GM18873 (cell line): Measurements from ENCODE around the gene NAV1.
"Not testable (repeated sequence)": the region's sequence is repeated elsewhere in the genome, so short reads cannot be mapped to it uniquely, and the experiment has no call there.

Experiments
- ATAC-seq: cut with Tn5 transposase; IDR thresholded peaks from one replicate; pipeline ENCODE4 v1.9.1; 2021; ENCODE audit warnings: mild to moderate bottlenecking, moderate library complexity, moderate number of reproducible peaks; ENCODE audit not compliant: unreplicated experiment, low FRiP score

NAV1 gene

GRCh38 chr1:201562257-201562656 is 23.3 kb downstream of the NAV1 start:
- no peak for ATAC-seq

DNA sequence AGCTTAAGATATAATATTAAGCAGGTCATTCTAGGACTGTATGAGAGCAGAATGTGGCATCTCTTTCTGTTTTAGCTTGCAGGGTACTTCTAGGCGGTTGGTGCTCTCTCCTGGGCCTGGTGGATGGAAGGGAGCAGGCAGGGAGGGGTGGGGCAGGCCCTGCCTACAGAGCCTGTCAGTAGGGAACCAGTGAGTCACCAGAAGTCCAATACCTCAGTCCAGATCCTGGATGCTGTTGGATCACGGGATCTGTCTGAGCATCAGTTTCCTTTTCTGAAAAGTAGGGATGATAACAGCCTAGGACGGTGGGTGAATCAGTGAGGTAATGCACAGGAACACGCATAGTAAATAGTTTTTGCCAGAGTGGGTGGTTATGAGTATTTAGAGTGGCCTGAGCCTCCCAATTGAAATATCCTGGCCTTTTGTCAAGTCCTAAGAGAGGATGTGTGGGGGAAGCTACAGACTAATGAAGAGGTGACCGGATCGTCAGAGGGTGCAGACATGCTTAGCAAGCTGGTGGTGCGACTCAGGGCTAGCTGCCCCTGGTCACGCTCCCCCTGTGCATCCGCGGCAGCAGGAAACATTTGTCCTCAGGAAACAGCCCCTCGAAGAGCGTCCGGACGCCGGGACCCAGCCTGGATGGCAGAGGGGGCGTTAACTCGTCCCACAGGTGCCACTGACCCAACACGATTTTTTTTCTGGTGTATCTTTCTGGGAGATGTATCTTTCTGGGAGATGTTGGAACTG is 23.9 kb downstream of the NAV1 start:
- ATAC-seq, result no peak

- no peak for ATAC-seq
Observed at GRCh38 chr1:201563406-201563780, 24.5 kb downstream of the NAV1 start.

DNA sequence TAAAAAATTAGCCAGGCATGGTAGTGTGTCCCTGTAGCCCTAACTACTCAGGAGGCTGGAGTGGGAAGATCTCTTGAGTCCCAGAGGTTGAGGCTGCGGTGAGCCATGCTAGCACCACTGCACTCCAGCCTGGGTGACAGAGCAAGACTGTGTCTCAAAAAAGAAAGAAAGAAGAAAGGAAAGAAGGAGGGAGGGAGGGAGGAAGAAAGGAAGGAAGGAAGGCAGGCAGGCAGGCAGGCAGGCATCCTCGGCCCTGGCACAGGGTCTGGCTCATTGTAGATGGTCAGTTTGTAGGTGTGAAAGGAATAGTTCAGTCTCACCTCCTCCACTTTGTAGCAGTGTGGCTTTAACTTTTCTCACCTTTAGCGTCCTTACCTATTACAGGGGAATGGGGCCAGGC is 25.0 kb downstream of the NAV1 start:
- ATAC-seq, result no peak

GRCh38 chr1:201565024-201565730 is 26.2 kb downstream of the NAV1 start:
- ATAC-seq, result no peak

GRCh38 chr1:201565771-201566528 is 27.0 kb downstream of the NAV1 start:
- no peak for ATAC-seq

DNA sequence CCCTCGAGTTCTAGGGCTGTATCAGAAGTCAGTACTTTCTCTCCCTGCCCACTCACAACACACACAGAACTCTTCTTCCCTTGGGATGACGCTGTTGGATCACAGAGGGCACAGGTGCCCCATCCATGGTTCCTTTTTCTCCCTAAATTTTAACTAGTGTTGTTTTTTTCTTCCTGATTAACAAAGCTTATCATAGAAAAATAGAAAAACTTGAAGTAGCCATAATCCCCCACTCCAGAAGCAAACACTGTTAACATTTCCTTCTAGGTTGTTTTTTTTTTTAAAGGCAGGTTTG is 27.5 kb downstream of the NAV1 start:
- ATAC-seq, result no peak

- ATAC-seq, result no peak
Observed at GRCh38 chr1:201566933-201567801, 28.2 kb downstream of the NAV1 start.

GRCh38 chr1:201568265-201568664 is 29.3 kb downstream of the NAV1 start:
- ATAC-seq, result no peak

GRCh38 chr1:201568859-201569294 is 29.9 kb downstream of the NAV1 start:
- ATAC-seq, result no peak

- ATAC-seq, result no peak
Observed at GRCh38 chr1:201570181-201570885, 31.4 kb downstream of the NAV1 start.

DNA sequence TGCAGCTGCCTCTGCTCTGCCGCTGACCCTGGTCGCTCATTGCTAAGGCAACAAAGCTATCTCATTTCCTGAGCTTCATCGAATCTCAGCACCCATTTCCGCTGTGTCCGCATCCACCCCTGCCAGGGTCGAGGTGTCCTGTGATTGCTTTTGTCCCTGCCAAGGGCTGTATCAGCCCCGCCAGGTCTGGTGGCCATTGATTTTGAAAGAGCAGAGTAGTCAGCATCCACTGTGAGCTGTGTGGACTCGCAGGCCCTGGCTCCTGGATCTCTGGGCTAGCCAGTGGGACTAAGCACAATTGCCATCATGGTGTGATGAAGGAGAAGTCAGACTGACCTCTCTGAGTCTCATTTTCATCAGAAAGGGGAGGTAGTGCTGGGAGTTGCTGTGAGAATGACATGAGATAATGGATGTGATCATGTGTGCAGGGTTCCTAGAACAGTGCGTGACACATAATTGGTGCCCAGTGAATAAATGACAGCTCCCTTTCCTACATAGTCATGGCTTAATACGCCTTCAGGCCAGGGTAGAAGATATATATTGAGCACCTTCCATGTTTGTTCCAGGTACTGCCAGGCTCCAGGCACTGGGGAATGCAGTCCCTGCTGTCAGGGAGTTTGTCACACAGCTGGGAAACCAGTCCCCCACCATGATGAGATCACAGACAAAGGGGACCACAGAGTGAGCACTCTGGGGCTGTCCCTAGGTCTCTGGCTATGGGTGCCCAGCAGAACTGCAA is 32.1 kb downstream of the NAV1 start:
- no peak for ATAC-seq

DNA sequence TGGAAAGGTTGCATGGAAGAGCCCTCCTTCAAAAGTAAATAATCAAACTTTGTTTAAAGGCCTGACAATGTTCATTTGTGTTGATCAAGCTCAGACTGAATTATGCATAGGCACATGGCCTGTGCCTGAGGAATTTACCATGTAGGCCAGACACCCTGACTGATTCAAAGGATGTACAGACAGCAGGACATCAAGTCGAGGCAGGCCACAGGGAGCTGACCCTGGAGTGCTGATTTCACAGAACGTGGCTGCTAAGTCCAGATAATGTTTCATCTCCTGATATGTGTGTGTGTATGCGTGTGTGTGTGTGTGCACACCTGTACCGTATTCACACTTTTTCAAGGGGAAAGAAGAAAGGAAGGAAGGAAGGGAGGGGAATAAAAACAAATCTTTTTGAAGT is 34.1 kb downstream of the NAV1 start:
- ATAC-seq, result no peak

DNA sequence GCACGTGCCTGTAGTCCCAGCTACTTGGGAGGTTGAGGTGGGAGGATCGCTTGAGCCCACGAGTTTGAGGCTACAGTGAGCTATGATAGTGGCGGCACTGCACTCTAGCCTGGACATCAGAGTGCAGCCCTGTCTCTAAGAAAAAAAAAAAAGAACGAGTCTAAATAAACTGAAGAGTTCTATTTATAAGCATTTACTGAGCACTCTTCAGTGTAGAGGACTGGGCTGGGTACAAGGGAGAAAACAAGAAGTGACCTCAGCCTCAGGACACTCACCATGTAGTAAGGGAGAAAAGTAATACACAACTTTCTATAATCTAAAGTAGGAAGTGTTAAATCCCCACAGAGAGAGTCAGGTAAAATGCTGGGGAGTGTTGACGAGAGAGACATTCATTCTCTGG is 35.0 kb downstream of the NAV1 start:
- no peak for ATAC-seq

DNA sequence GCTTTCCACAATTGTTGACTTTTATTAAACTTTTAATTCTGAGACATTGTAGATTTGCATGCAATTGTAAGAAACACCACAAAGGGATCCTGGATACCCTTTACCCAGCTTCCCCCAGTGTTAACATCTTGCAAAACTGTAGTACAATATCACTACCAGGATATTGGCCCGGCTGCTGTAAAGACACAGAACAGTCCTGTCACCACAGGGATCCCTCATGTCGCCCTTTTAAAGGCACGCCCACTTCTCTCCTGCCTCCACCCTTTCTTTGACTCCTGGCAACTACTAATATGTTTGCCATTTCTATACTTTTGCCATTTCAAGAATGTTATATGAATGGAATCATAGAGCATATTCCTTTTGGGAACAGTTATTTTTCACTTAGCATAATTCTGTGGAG is 37.0 kb downstream of the NAV1 start:
- ATAC-seq, result no peak

GRCh38 chr1:201576914-201577313 is 38.0 kb downstream of the NAV1 start:
- ATAC-seq, result no peak

GRCh38 chr1:201578008-201578888 is 39.3 kb downstream of the NAV1 start:
- ATAC-seq, result no peak

DNA sequence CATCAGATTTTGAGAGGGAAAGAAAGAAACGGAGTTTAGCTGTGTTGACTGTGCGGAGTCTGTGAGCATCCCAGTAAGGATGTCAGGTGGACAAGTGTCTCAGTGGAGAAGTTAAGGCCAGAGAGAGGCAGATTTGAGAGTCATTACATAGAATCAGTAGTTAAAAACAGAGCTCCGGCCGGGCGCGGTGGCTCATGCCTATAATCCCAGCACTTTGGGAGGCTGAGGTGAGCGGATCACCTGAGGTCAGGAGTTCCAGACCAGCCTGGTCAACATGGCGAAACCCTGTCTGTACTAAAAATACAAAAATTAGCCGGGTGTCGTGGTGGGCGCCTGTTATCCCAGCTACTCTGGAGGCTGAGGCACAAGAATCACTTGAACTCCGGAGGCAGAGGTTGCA is 42.4 kb downstream of the NAV1 start:
- ATAC-seq, result not testable (repeated sequence)
